Stimulated activated CD4-positive, alpha-beta T cell treated with anti-CD3 and anti-CD28 coated beads, Interleukin-4, amount 100 ng/mL, for 24 hours (primary cell): ENCODE data around the gene ZFPL1.

Experiments
- DNase-seq: peaks from one replicate; pipeline ENCODE4 v3.0.0-alpha.2; 2020

Gene ZFPL1

DNA sequence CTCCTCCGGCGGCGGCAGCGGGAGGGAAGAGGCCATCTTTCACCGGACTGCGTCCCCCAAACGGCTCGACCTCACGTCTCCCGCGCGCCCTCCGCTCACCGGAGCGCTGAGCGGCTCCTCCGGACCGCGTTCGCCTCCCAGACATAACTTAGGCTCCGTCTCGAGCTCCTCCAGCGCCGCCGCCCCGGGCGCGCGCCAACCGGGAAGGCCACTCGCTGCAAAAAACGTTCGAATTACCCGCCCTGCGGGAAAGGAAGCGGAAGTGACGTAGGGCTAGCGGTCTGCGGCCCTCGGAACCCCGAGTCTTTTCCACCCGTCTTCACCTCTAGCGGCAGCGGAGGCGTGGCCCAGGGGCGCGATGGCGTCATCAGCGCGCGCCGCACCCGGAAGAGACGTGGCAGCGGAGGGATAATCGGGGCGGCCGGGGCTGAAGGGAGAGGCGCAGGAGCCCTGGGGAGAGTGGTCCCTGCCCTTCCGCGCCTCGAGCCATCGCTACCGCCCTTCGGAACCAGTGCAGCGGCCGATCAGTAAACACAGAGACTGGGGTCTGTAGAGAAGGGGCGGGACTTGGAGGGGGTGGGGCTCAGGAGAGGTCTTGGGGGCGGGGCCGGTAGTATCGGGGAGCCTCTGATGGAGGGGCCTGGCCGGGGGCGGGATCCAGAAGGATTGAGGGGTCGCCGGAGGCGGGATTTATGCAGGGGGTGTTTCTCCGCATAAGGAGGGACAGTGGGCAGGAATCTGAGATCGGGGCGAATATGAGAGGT is at the start of gene ZFPL1, which contains the start of gene CDCA5:
Gene ZFPL1 (plus strand): TSS at position 389 of the 764 bp plus-strand sequence. CDS start 477 bp downstream, outside the sequence.
Gene CDCA5 (minus strand): TSS at position 207 of the 764 bp plus-strand sequence. CDS start 62 bp downstream, at position 145.
- peak; percentile 96 for DNase-seq

DNA sequence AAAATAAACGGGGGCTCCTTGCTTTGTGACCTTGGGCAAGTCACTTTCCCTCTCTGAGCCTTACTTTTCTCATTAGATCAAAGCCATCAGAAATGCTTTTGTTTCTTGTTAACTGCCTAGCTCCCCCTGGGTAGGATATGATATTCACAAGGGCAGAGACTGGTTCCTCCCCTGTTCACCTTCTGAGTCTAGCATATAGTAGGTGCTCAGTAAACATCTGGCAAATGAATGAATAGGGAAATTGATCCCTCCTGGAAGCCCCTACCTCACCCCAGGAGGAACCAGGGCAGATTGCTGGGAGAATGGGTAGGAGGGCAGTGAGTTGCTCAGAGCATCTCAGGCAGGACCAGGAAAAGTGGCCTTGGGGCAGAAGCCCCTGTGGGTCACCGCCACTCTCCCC is 49.6 kb upstream of the ZFPL1 start:
- DNase-seq, result no peak

DNA sequence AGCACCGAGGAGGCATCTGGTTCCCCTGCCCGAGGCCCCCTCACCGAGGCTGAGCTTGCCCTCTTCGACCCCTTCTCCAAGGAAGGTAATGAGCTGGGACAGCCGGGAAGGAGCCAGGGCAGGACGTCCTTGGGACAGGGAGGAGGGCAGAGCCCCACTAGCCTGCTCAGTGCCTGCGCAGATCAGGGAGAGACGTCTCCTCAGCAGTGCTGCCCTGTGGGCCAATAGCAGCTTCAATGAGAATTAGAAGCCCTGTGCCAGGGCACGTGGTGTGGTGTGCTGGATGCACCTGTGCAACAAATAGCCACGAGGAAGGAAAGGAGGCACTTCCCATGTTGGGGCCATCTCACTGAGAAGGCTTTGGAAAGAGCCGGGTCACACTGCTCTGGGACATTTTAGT is 48.4 kb upstream of the ZFPL1 start:
- no peak for DNase-seq

- no peak for DNase-seq
Observed at GRCh38 chr11:65036931-65037330, 47.1 kb upstream of the ZFPL1 start.

DNA sequence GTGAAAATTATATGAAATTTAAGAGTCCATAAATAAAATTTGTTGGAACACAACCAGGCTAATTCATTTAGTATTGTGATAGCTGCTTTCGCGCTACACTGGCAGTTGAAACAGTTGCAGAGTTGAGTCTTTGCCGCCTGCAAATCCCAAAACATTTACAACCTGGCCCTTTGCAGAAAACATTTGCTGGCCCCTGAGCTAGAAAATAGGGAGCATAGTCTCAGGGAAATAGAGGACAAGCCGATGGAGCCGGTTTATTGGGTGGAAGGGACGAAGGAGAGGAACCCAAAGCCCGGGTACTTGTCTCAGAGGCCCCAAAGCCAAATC is 43.5 kb upstream of the ZFPL1 start:
- DNase-seq, result no peak

GRCh38 chr11:65040847-65041622 is 43.0 kb upstream of the ZFPL1 start, which contains the start of gene SAC3D1:
Gene SAC3D1, plus strand, starts transcription at chr11:65041210. Its CDS starts 83 bp downstream, at chr11:65041293.
- DNase-seq, result peak; percentile 89

DNA sequence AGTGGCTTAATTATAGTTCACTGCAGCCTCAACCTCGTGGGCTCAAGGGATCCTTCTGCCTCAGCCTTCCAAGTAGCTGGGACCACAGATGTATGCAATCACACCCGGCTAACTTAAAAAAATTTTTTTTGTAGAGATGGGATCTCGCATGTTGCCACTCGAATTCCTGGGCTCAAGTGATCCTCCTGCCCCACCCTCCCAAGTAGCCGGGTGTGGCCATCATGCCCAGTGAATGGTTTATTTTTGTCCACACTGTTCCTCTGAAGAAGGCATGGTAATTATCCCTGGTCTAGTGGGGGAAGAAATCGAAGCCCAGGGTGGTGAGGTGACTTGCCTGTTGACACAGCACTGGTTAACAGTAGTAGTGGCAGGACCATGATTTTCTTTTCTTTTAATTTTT is 41.1 kb upstream of the ZFPL1 start:
- DNase-seq, result no peak

- no peak for DNase-seq
Observed at GRCh38 chr11:65043881-65044501, 40.0 kb upstream of the ZFPL1 start.

DNA sequence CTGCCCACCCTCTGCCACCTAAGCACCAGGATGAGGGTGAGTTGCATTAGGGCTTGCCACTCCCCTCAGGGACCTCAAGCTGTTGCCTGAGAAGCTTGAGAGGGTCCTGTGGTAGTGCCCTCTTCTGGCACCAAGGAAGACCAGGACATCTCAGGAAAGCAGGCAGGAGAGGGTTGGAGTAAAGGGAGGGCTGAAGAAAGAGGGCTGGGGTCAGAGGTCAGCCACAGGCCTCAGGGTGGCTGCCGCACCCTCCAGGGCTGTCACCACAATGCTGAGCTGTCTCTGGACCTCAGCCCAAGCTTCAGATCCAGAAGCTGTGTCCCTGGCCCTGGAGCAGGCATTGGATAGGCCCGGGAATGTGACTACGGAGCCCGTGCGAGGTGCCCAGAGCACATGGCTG is 39.0 kb upstream of the ZFPL1 start:
- DNase-seq, result no peak

DNA sequence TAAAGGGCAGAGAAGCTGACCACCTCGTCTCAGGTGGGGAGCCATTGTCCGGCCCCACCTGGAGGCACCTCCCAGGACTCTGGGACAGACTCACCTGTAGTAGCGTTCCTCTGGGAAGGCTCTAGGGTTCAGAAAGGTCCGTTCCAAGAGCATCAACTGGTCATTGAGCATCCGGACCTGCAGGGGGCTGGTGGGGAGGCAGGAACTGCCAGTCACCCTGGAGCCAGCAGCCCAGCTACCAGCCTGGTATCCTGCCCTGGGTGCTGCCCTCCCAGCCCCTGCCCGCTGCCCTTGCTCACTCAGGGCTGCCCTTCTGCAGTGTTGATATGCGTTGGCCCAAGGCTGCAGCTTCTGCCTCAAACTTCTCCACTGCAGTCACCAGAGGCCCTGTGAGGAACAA is 38.3 kb upstream of the ZFPL1 start:
- DNase-seq, result no peak

GRCh38 chr11:65047581-65048422 is 36.2 kb upstream of the ZFPL1 start:
- DNase-seq, result peak; percentile 23

DNA sequence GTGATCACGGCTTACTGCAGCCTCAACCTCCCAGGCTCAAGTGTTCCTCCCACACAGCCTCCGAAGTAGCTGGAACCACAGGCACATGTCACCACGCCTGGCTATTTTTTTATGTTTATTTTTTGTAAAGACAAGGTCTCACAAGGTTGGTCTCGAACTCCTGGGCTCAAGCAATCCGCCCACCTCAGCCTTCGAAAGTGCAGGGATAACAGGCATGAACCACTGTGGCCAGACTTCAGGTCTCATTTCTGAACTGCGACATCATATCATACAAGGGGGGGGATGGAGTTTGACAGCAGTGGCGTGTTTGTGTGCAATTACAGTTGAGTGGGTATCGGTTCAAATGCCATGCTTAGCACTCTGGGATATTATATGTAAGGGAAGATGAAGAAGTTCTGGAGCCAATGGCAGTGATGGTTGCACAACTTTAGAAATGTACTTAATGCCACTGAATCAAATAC is 32.6 kb upstream of the ZFPL1 start:
- DNase-seq, result no peak

- DNase-seq, result peak; percentile 22
Observed at GRCh38 chr11:65053827-65054508, 30.1 kb upstream of the ZFPL1 start.

DNA sequence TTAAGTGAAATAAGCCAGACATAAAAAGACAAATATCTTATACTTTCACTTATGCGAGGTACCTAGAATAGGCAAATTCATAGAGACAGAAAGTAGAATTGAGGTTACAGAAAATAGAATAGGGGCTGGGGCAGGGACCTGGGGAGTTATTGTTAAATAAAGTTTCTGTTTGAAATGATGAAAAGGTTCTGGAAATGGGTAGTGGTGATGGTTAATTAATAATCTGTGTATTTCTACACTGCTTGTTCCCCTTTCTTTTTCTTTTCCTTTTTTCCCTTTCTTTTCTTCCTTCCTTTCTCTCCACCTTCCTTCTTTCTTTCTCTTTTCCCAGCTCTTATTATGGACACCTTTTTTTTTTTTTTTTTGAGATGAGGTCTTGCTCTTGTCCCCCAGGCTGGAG is 28.5 kb upstream of the ZFPL1 start:
- DNase-seq, result no peak

GRCh38 chr11:65056999-65057398 is 27.0 kb upstream of the ZFPL1 start:
- no peak for DNase-seq

DNA sequence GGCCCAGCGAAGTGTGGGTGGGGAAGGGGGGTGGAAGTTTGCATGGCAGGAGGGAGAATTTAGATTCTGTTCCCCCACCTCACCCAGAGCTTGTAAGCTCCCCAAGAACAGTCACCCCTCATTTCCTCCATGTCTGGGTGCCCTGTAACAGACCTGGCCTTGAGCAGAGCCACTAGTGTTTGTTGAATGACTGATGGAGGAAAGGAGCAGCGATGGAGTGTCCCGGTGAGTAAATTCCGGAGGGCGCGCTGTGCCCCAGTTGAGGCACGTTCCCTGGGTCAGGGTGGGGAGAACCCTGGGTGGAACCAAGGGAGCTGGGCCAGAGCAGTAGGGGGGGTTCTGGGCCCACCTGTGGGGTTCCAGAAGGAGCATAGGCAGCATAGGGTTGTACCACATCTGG is 26.5 kb upstream of the ZFPL1 start:
- DNase-seq, result no peak

GRCh38 chr11:65058012-65058411 is 26.0 kb upstream of the ZFPL1 start:
- DNase-seq, result no peak

GRCh38 chr11:65058419-65059054 is 25.5 kb upstream of the ZFPL1 start, which contains the start of gene NAALADL1:
Gene NAALADL1, minus strand, starts transcription at chr11:65058553. Its CDS starts 32 bp downstream, at chr11:65058521.
- DNase-seq, result no peak

GRCh38 chr11:65059523-65059922 is 24.5 kb upstream of the ZFPL1 start:
- no peak for DNase-seq

DNA sequence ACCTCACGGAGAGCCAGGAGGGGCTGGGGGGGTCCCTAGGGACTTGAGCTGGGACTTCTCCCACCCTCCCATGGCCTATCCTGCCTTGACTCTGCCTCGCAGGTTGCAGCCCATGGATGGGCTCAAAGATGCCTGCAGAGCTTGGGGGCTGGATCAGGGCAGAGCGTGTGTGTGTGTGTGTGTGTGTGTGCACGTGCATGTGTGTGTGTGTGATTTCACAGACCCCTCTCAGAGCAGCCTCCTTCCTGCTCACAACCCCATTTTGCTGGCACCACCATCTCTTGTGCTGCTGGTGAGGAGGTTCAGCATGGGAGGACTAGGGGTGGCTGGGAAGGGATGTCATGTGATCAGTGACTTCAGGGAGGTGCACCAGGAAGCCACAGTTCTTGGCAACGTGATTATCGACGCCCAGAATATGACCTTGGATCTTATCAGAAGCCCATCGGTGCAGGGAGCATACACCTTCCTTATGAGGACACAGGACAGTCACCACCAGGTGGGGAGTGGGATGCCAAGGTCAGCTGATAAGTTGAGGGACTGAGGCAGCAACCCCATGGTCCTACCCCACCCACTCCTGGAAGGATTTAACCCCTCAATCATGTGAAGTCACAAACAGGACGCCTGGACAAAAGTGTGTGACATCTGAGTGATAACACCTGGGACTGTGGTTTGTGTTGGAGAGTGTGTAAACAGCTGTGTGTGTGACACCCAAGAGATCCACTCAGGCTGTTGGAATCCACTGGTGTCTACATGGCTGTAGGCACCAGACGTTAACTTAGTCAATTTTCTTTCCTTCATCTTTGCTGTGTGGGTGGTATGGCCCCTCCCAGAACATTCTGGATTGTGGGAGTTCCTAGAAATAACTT is 23.8 kb upstream of the ZFPL1 start:
- no peak for DNase-seq
